HepG2 (cell line): ENCODE results near the gene CFH. TPM values are rescaled to one million over a fixed set of nuclear protein-coding genes. Genes with fewer than 3 reads are reported as not detected.

Experiments used
- ATAC-seq: fragments of 200-7000 bp; cut with Tn5 transposase; 3 replicates; pipeline ENCODE4 v1.9.1; 2020; ENCODE audit warnings: mild to moderate bottlenecking, moderate library complexity
- BruUV-seq: library from RNA; stranded (reverse); fragments of 400-500 nt; replicated peaks from 2 replicates; lab custom pipeline; 2021; lab: Mats Ljungman, UMichigan
- CTCF ChIA-PET: fragments of 300-600 bp; formaldehyde crosslinking; extraction: SDS; loops from one replicate; lab custom pipeline; 2021; ENCODE audit warnings: low total read pairs, inconsistent platforms, low intra/inter-chr PET ratio; lab: Yijun Ruan, JAX
- POLR2A ChIA-PET: fragments of 350-600 bp; sonication (Branson Sonifier 250); formaldehyde crosslinking; loops from one replicate; lab custom pipeline; 2020; ENCODE audit warnings: antibody characterized with exemption, inconsistent platforms; lab: Yijun Ruan, JAX
- DNase-seq: peaks from one replicate; pipeline ENCODE4 v3.0.0-alpha.2; 2015; ENCODE audit warnings: low spot score
- FAIRE-seq: peaks from 3 replicates; lab custom pipeline; 2011; peaks lifted over from hg19 to GRCh38; lab: Jason Lieb, UNC
- H2AFZ ChIP-seq: one replicate; pipeline ENCODE4 v1.6.1; 2011; ENCODE audit warnings: low read length, inconsistent platforms
- H3K27ac ChIP-seq: fragments of 300-600 bp; 3 replicates; pipeline ENCODE4 v1.8.0; 2011; ENCODE audit warnings: mixed run types, mild to moderate bottlenecking, mixed read lengths, low read length, inconsistent platforms; ENCODE audit not compliant: insufficient read depth; ENCODE audit errors: extremely low read length
- H3K27me3 ChIP-seq, 2 experiments: fragments of 200-600 bp in 1 of 2; 2 replicates in 1 of 2; 3 replicates in 1 of 2; pipeline versions ENCODE4 v1.6.0 to v1.8.0; 2011; ENCODE audit warnings: low read length in 2 of 2, mild to moderate bottlenecking in 2 of 2, moderate library complexity in 2 of 2, inconsistent platforms in 1 of 2; ENCODE audit not compliant: insufficient read depth in 2 of 2, control insufficient read depth in 1 of 2
- H3K36me3 ChIP-seq, 2 experiments: fragments of 200-600 bp in 1 of 2; replicated peaks in 1 of 2; 2 replicates in 1 of 2; 3 replicates in 1 of 2; pipeline versions ENCODE4 v1.5.1 to v1.8.0; 2011; ENCODE audit warnings: low read length in 2 of 2, inconsistent platforms in 1 of 2; ENCODE audit not compliant: insufficient read depth in 2 of 2, control insufficient read depth in 1 of 2
- H3K4me1 ChIP-seq: 2 replicates; pipeline ENCODE4 v1.5.1; 2012; ENCODE audit warnings: low read length, inconsistent platforms; ENCODE audit not compliant: insufficient read depth
- H3K4me2 ChIP-seq: 2 replicates; pipeline ENCODE4 v1.6.0; 2011; ENCODE audit warnings: low read depth, low read length, inconsistent platforms
- H3K4me3 ChIP-seq, 3 experiments: fragments of 200-600 bp in 1 of 3; sonication (generic), shearing (Covaris generic) in 1 of 3; replicated peaks in 1 of 3; 2 replicates each; pipeline ENCODE4 v1.5.1; 2011 to 2016; ENCODE audit warnings: low read length in 3 of 3, inconsistent platforms in 2 of 3, low read depth in 2 of 3, mild to moderate bottlenecking in 2 of 3, control low read depth in 1 of 3, mixed read lengths in 1 of 3; ENCODE audit not compliant: insufficient read depth in 1 of 3
- H3K79me2 ChIP-seq: one replicate; pipeline ENCODE4 v1.6.1; 2011; ENCODE audit warnings: low read length, inconsistent platforms; ENCODE audit not compliant: insufficient read depth
- H3K9ac ChIP-seq: 2 replicates; pipeline ENCODE4 v1.6.0; 2011; ENCODE audit warnings: mild to moderate bottlenecking, low read depth, low read length, inconsistent platforms; ENCODE audit not compliant: insufficient read depth
- H3K9me3 ChIP-seq: 2 replicates; pipeline ENCODE4 v1.5.1; 2012; ENCODE audit warnings: mild to moderate bottlenecking, low read length
- H4K20me1 ChIP-seq: 2 replicates; pipeline ENCODE4 v1.6.0; 2011; ENCODE audit warnings: inconsistent platforms, mild to moderate bottlenecking, low read length, moderate library complexity; ENCODE audit not compliant: insufficient read depth
- MAFF ChIP-seq: IDR thresholded peaks from 2 replicates; pipeline ENCODE4 v1.6.1; 2011; ENCODE audit warnings: low read depth, low read length, improper control_type of control experiment
- MAFK ChIP-seq, 2 experiments: IDR thresholded peaks in 1 of 2; conservative IDR thresholded peaks in 1 of 2; 2 replicates each; pipeline ENCODE4 v1.6.1; 2011; ENCODE audit warnings: improper control_type of control experiment in 2 of 2, low read length in 2 of 2
- RAD21 ChIP-seq: fragments of 450-650 bp; formaldehyde crosslinking; IDR thresholded peaks from 2 replicates; pipeline ENCODE4 v1.5.0; 2020; ENCODE audit warnings: mild to moderate bottlenecking
- SMC3 ChIP-seq: IDR thresholded peaks from 2 replicates; pipeline ENCODE4 v1.6.1; 2011; ENCODE audit warnings: low read length, improper control_type of control experiment
- SNAPC2 ChIP-seq: sonication (generic); formaldehyde crosslinking; IDR thresholded peaks from 2 replicates; pipeline ENCODE4 v1.8.1; 2022; ENCODE audit warnings: mild to moderate bottlenecking, missing genetic modification reagents
- STAG1 ChIP-seq: sonication (generic); formaldehyde crosslinking; IDR thresholded peaks from 2 replicates; pipeline ENCODE4 v1.4.0; 2020; ENCODE audit warnings: missing genetic modification reagents
- TEAD3 ChIP-seq: optimal IDR thresholded peaks from 2 replicates; pipeline ENCODE3; 2016; ENCODE audit warnings: borderline replicate concordance
- ZNF124 ChIP-seq: sonication (generic); formaldehyde crosslinking; IDR thresholded peaks from 2 replicates; pipeline ENCODE4 v1.4.0; 2020; ENCODE audit warnings: missing genetic modification reagents
- WGBS: methylation state at CpG from one replicate; pipeline ENCODE4 v1.1.6; 2017; ENCODE audit warnings: low lambda C conversion rate; 5-methylcytosine and 5-hydroxymethylcytosine counted together
- in situ Hi-C: cut with HindIII; loops from 2 replicates; pipeline ENCODE4 v1.10.0; 2017; ENCODE audit warnings: low pct_unique_long_range_greater_than_20kb; ENCODE audit not compliant: extremely low pct_ligation_motif_present
- intact Hi-C: fragments of 100-400 bp; cut with micrococcal nuclease; formaldehyde crosslinking; loops from one replicate; pipeline ENCODE4 v1.10.0; 2022; ENCODE audit not compliant: unreplicated experiment
- polyA plus RNA-seq, 8 experiments: library from polyadenylated mRNA; depleted of rRNA in 3 of 8; stranded (reverse) in 7 of 8; unstranded in 1 of 8; fragments of >200 nt; fragmentation: Illumina TruSeq in 4 of 8; extraction: Trizol in 4 of 8; gene quantifications; 2 replicates each; pipeline versions ENCODE4 v1.2.1 to v1.2.3, GENCODE V29; 2011 to 2016; ENCODE audit warnings: low read depth in 4 of 8, missing spikeins in 1 of 8, mixed read lengths in 1 of 8; ENCODE audit not compliant: insufficient read depth in 1 of 8
- total RNA-seq, 5 experiments: library from RNA; depleted of rRNA; stranded (reverse); fragments of >200 nt; fragmentation: Illumina TruSeq; extraction: Trizol; gene quantifications; 2 replicates each; pipeline ENCODE4 v1.2.3, GENCODE V29; 2016; ENCODE audit warnings: low read depth in 1 of 5
- TF ChIP-seq, protein P1 (sequence below): sonication (generic); formaldehyde crosslinking; IDR thresholded peaks from 2 replicates; pipeline ENCODE4 v1.5.0; 2020; ENCODE audit warnings: mild to moderate bottlenecking, missing genetic modification reagents, moderate library complexity
- TF ChIP-seq, protein P2 (sequence below): sonication (generic); formaldehyde crosslinking; IDR thresholded peaks from 2 replicates; pipeline ENCODE4 v1.9.0; 2021; ENCODE audit warnings: missing genetic modification reagents, mild to moderate bottlenecking, borderline replicate concordance

CFH gene
- total and polyA plus RNA-seq, 2 of the 13 experiments (the other 11 are each of a cell fraction or from before 2014, with no cell fraction given): not detected

GRCh38 chr1:196723325-196724185 is 71.7 kb downstream of the CFH start:
- ATAC-seq (peak; percentile 100), FAIRE-seq (peak; percentile 79), DNase-seq (peak; percentile 67)
- intact Hi-C loops (no loop called here), in situ Hi-C loops (no loop called here)
- no TSS peak for BruUV-seq
- H3K36me3 ChIP-seq: no peaks in the 10 kb centered on the region
- H3K4me3 ChIP-seq: no peak overlapping the region
- no peak overlapping the region for H3K9ac ChIP-seq
- no peaks in the 10 kb centered on the region for H3K27me3 ChIP-seq
- no peaks in the 10 kb centered on the region for H3K79me2 ChIP-seq
- H3K9me3 ChIP-seq: no peaks in the 10 kb centered on the region
- H3K27ac ChIP-seq: no peak overlapping the region
- TF ChIP-seq SNAPC2 (CRISPR knock-in tag): no peak
- TF ChIP-seq TEAD3: peak; percentile 79
- TF ChIP-seq ZNF124 (CRISPR knock-in tag): no peak
- TF ChIP-seq STAG1 (CRISPR knock-in tag): peak; percentile 64
- TF ChIP-seq SMC3: peak; percentile 49; the same call in 1 of the 2 replicates
- TF ChIP-seq, protein P1, sequence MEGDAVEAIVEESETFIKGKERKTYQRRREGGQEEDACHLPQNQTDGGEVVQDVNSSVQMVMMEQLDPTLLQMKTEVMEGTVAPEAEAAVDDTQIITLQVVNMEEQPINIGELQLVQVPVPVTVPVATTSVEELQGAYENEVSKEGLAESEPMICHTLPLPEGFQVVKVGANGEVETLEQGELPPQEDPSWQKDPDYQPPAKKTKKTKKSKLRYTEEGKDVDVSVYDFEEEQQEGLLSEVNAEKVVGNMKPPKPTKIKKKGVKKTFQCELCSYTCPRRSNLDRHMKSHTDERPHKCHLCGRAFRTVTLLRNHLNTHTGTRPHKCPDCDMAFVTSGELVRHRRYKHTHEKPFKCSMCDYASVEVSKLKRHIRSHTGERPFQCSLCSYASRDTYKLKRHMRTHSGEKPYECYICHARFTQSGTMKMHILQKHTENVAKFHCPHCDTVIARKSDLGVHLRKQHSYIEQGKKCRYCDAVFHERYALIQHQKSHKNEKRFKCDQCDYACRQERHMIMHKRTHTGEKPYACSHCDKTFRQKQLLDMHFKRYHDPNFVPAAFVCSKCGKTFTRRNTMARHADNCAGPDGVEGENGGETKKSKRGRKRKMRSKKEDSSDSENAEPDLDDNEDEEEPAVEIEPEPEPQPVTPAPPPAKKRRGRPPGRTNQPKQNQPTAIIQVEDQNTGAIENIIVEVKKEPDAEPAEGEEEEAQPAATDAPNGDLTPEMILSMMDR (CRISPR knock-in tag): peak; percentile 83
- 0 out of 2 replicates have a peak, but pooled peaks have one; percentile 18 for TF ChIP-seq RAD21 (CRISPR knock-in tag)
- TF ChIP-seq, protein P2, sequence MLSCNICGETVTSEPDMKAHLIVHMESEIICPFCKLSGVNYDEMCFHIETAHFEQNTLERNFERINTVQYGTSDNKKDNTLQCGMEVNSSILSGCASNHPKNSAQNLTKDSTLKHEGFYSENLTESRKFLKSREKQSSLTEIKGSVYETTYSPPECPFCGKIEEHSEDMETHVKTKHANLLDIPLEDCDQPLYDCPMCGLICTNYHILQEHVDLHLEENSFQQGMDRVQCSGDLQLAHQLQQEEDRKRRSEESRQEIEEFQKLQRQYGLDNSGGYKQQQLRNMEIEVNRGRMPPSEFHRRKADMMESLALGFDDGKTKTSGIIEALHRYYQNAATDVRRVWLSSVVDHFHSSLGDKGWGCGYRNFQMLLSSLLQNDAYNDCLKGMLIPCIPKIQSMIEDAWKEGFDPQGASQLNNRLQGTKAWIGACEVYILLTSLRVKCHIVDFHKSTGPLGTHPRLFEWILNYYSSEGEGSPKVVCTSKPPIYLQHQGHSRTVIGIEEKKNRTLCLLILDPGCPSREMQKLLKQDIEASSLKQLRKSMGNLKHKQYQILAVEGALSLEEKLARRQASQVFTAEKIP (CRISPR knock-in tag): no peak
- peak; percentile 75 for TF ChIP-seq MAFF
- peak; percentile 50 to 57 for TF ChIP-seq MAFK (conservative IDR thresholded peaks at IDR 0.05 in 1 of 2, IDR thresholded peaks at IDR 0.05 in 1 of 2; ENCODE audit: low read length in 2 of 2)
- no peak overlapping the region for H2AFZ ChIP-seq
- no peaks in the 10 kb centered on the region for H4K20me1 ChIP-seq
- POLR2A ChIA-PET: no interaction called here
- H3K4me1 ChIP-seq: no peaks in the 10 kb centered on the region
- no peak overlapping the region for H3K4me2 ChIP-seq
- 44% methylated on average over 13 of the region's 14 CpGs for WGBS
- CTCF ChIA-PET: interaction anchor here (0.7 kb wide), 1 partner anchor 344 kb away, joined by 3 read pairs; the partner anchor contains the start of gene F13B
